Smooth muscle cell (in vitro differentiated cells): ENCODE data around the gene TAS2R41. TPM values are rescaled to one million over a fixed set of nuclear protein-coding genes. Genes with fewer than 3 reads are reported as not detected.

Experiments
- DNase-seq: peaks from one replicate; lab custom pipeline; 2025; ENCODE audit not compliant: unreplicated experiment; lab: John Stamatoyannopoulos, UW
- H2AFZ ChIP-seq: fragments of 200-600 bp; sonication (generic); 2 replicates; pipeline ENCODE4 v1.6.0; 2016; ENCODE audit warnings: antibody characterized with exemption, low read depth, mild to moderate bottlenecking
- H3F3A ChIP-seq: fragments of 200-600 bp; sonication (generic); 2 replicates; pipeline ENCODE4 v1.6.0; 2017; ENCODE audit warnings: antibody characterized with exemption, low read depth
- H3K27ac ChIP-seq: fragments of 200-600 bp; sonication (generic); 2 replicates; pipeline ENCODE4 v1.5.1; 2016; ENCODE audit warnings: low read depth, mild to moderate bottlenecking
- H3K27me3 ChIP-seq: fragments of 200-600 bp; sonication (generic); 2 replicates; pipeline ENCODE4 v1.6.1; 2016; ENCODE audit warnings: low read depth, mild to moderate bottlenecking
- H3K36me3 ChIP-seq: fragments of 200-600 bp; sonication (generic); 2 replicates; pipeline ENCODE4 v1.5.1; 2016; ENCODE audit warnings: low read depth
- H3K4me1 ChIP-seq: fragments of 200-600 bp; sonication (generic); 2 replicates; pipeline ENCODE4 v1.5.1; 2016; ENCODE audit warnings: low read depth
- H3K4me2 ChIP-seq: fragments of 200-600 bp; sonication (generic); 2 replicates; pipeline ENCODE4 v1.6.0; 2016; ENCODE audit warnings: mild to moderate bottlenecking
- H3K4me3 ChIP-seq: fragments of 200-600 bp; sonication (generic); 2 replicates; pipeline ENCODE4 v1.5.1; 2016; ENCODE audit warnings: mild to moderate bottlenecking
- H3K79me2 ChIP-seq: fragments of 200-600 bp; sonication (generic); 2 replicates; pipeline ENCODE4 v1.6.0; 2016; ENCODE audit warnings: low read depth, mild to moderate bottlenecking
- H3K9ac ChIP-seq: fragments of 200-600 bp; sonication (generic); 2 replicates; pipeline ENCODE4 v1.6.0; 2016; ENCODE audit warnings: low read depth
- H3K9me3 ChIP-seq: fragments of 200-600 bp; sonication (generic); replicated peaks from 2 replicates; pipeline ENCODE4 v1.5.1; 2016; ENCODE audit warnings: low read depth
- H4K20me1 ChIP-seq: fragments of 200-600 bp; sonication (generic); 2 replicates; pipeline ENCODE4 v1.6.0; 2016; ENCODE audit warnings: low read depth
- CTCF ChIP-seq: fragments of 200-600 bp; sonication (generic); IDR thresholded peaks from 2 replicates; pipeline ENCODE4 v1.5.1; 2017; ENCODE audit warnings: borderline replicate concordance, mild to moderate bottlenecking, antibody characterized with exemption; ENCODE audit not compliant: insufficient read depth, poor library complexity, severe bottlenecking
- WGBS: methylation state at CpG from one replicate; pipeline ENCODE4 v1.1.7; 2016; ENCODE audit warnings: low lambda C conversion rate; 5-methylcytosine and 5-hydroxymethylcytosine counted together
- polyA plus RNA-seq: library from polyadenylated mRNA; unstranded; fragments of >200 nt; fragmentation: Nextera tagmentation; extraction: Ambion mirVana; gene quantifications from 2 replicates; pipeline ENCODE4 v1.2.1, GENCODE V29; 2016
- total RNA-seq: library from RNA; depleted of rRNA; stranded (reverse); fragments of >200 nt; gene quantifications from 2 replicates; pipeline ENCODE4 v1.2.3, GENCODE V29; 2014

The TAS2R41 gene
- total and polyA plus RNA-seq, 2 experiments from 2014 or later, result not detected

- Histone ChIP-seq H3K4me2 (no peak overlapping the region), H3K4me3 (no peak overlapping the region), H2AFZ (no peak overlapping the region), H3K36me3 (no peaks in the 10 kb centered on the region), H3K4me1 (no peaks in the 10 kb centered on the region), H4K20me1 (no peaks in the 10 kb centered on the region), H3K27me3 (no peaks in the 10 kb centered on the region), H3K79me2 (no peaks in the 10 kb centered on the region), H3F3A (no peaks in the 10 kb centered on the region), H3K9me3 (no peaks in the 10 kb centered on the region), H3K27ac (no peak overlapping the region), H3K9ac (no peak overlapping the region)
- 95% methylated on average over 1 of the region's 1 CpG for WGBS
- no peak for DNase-seq
- peak; percentile 49 for TF ChIP-seq CTCF
Measured at GRCh38 chr7:143490717-143491306, 13.1 kb downstream of the TAS2R41 start.

DNA sequence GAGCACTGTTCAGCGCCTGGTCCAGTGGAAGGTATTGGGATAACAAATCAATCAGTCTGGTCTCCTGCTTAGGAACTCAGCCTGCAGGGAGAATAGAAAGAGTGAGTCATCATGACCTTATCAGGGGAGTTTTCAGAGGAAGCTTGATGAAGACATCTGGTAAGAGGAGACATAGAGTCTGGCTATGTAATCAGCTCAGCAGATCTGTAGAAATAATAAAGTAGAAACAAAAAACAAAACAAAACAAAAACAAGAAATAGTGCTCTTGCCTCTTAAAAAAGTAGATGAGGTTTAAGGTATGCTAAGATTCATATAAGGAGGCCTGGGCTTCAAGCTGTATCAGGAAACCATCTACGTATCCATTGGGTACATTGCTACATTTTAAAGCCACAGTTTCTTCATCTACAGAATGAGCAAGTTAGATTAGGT lies 14.4 kb downstream of the TAS2R41 start:
- WGBS, result 36% methylated on average over 2 of the region's 2 CpGs
- no peaks in the 10 kb centered on the region for H3K27me3 ChIP-seq
- H3K79me2 ChIP-seq, result no peaks in the 10 kb centered on the region
- no peak for DNase-seq
- no peaks in the 10 kb centered on the region for H3K36me3 ChIP-seq
- no peaks in the 10 kb centered on the region for H3F3A ChIP-seq
- H3K4me3 ChIP-seq, result no peak overlapping the region
- H3K9ac ChIP-seq, result no peak overlapping the region
- H2AFZ ChIP-seq, result no peak overlapping the region
- H3K27ac ChIP-seq, result peak overlapping the region; percentile 37
- no peaks in the 10 kb centered on the region for H3K4me1 ChIP-seq
- no peak for TF ChIP-seq CTCF
- H4K20me1 ChIP-seq, result no peaks in the 10 kb centered on the region
- no peak overlapping the region for H3K4me2 ChIP-seq
- no peaks in the 10 kb centered on the region for H3K9me3 ChIP-seq

DNA sequence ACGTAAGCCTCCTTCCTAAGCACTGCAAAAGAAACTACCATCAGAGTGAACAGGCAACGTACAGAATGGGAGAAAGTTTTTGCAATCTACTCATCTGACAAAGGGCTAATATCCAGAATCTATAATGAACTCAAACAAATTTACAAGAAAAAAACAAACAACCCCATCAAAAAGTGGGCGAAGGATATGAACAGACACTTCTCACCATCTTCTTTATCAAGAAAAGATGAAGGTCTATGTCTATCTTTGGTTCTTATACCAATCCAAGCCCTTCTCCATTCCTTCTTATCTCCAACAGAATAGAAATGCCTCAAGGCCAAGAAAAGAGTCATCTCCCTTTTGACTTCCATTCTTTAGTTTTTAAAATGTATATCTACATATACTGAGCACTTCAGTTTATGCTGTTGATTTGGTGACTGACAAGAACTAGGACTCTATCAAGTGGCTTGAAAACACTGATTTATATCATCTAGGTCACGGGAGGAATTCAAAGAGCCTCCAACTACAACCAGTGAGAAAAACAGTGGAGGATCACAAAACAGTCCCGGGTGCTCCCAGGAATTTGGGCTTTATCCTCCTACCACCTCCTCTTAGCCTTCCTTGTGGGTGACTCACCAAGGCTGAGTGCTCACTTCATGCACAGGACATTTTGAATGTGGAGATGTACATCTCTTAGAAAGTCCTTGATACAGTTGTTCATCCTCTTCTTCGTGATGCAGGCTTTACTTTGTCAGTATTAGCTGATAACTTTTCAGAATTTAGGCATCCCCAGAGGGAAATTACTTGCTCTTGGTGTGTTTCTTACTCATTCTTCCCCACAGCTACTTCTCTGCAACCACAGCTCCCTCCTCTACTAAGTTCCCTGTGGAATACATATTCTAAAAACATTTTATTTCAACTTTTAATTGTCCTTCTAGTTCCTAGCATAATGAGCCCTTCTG lies 15.4 kb downstream of the TAS2R41 start:
- Histone ChIP-seq H3K4me3 (no peak overlapping the region), H3K36me3 (no peaks in the 10 kb centered on the region), H4K20me1 (no peaks in the 10 kb centered on the region), H3K4me1 (no peaks in the 10 kb centered on the region), H3K4me2 (no peak overlapping the region), H2AFZ (peak overlapping the region; percentile 16), H3F3A (no peaks in the 10 kb centered on the region), H3K27ac (peak overlapping the region; percentile 37), H3K79me2 (no peaks in the 10 kb centered on the region), H3K27me3 (no peaks in the 10 kb centered on the region), H3K9me3 (no peaks in the 10 kb centered on the region), H3K9ac (no peak overlapping the region)
- DNase-seq, result no peak
- TF ChIP-seq CTCF, result no peak
- 59% methylated on average over 6 of the region's 6 CpGs for WGBS
